ENCODE data around the gene ATP8A2.
"Not testable (repeated sequence)": the region's sequence is repeated elsewhere in the genome, so short reads cannot be mapped to it uniquely, and the experiment has no call there.

The ATP8A2 gene

GRCh38 chr13:25371875-25372283, at the start of gene ATP8A2:
ATP8A2 (plus strand) TSS chr13:25371974; CDS start chr13:25372213, 239 bp downstream.
- no peak for DNase-seq

- no peak for DNase-seq
Observed at GRCh38 chr13:25324100-25324499, 47.7 kb upstream of the ATP8A2 start.

- DNase-seq = no peak
Observed at GRCh38 chr13:25329706-25330105, 42.1 kb upstream of the ATP8A2 start.

- DNase-seq = no peak
Observed at GRCh38 chr13:25330541-25330940, 41.2 kb upstream of the ATP8A2 start.

GRCh38 chr13:25335856-25336255, 35.9 kb upstream of the ATP8A2 start:
- no peak for DNase-seq

- no peak for DNase-seq
Observed at GRCh38 chr13:25345576-25345975, 26.2 kb upstream of the ATP8A2 start.

GRCh38 chr13:25347151-25347550, 24.6 kb upstream of the ATP8A2 start:
- no peak for DNase-seq

- DNase-seq = no peak
Observed at GRCh38 chr13:25351404-25351803, 20.4 kb upstream of the ATP8A2 start.

- DNase-seq = no peak
Observed at GRCh38 chr13:25352230-25352629, 19.5 kb upstream of the ATP8A2 start.

GRCh38 chr13:25352806-25353205, 19.0 kb upstream of the ATP8A2 start:
- no peak for DNase-seq

GRCh38 chr13:25353344-25353743, 18.4 kb upstream of the ATP8A2 start:
- DNase-seq = no peak

- no peak for DNase-seq
Observed at GRCh38 chr13:25354377-25354776, 17.4 kb upstream of the ATP8A2 start.

GRCh38 chr13:25360443-25360842, 11.3 kb upstream of the ATP8A2 start:
- DNase-seq = not testable (repeated sequence)

GRCh38 chr13:25365720-25366235, 6.0 kb upstream of the ATP8A2 start:
- DNase-seq = no peak

- no peak for DNase-seq
Observed at GRCh38 chr13:25371158-25371874, 458 bp upstream of the ATP8A2 start.

GRCh38 chr13:25372284-25373081, 709 bp downstream of the ATP8A2 start:
- no peak for DNase-seq

- DNase-seq = no peak
Observed at GRCh38 chr13:25375727-25376358, 4.1 kb downstream of the ATP8A2 start.

GRCh38 chr13:25377244-25377962, 5.6 kb downstream of the ATP8A2 start:
- DNase-seq = no peak

- DNase-seq = no peak
Observed at GRCh38 chr13:25378528-25378927, 6.8 kb downstream of the ATP8A2 start.

GRCh38 chr13:25379011-25379410, 7.2 kb downstream of the ATP8A2 start:
- DNase-seq = no peak

GRCh38 chr13:25380082-25380481, 8.3 kb downstream of the ATP8A2 start:
- no peak for DNase-seq

GRCh38 chr13:25380741-25381324, 9.1 kb downstream of the ATP8A2 start:
- DNase-seq = no peak
